IMR-90 (cell line): ENCODE results near the gene SLC16A9. TPM values are rescaled to one million over a fixed set of nuclear protein-coding genes. Genes with fewer than 3 reads are reported as not detected.

Experiments
- ATAC-seq: fragments of 200-7000 bp; cut with Tn5 transposase; 2 replicates; pipeline ENCODE4 v1.9.1; 2020; ENCODE audit warnings: low read depth, mild to moderate bottlenecking, moderate library complexity
- BruUV-seq: library from RNA; stranded (reverse); fragments of 400-500 nt; replicated peaks from 2 replicates; lab custom pipeline; 2021; lab: Mats Ljungman, UMichigan
- CTCF ChIA-PET: fragments of 300-600 bp; formaldehyde crosslinking; extraction: SDS; loops from one replicate; lab custom pipeline; 2021; ENCODE audit warnings: antibody characterized with exemption; lab: Yijun Ruan, JAX
- POLR2A ChIA-PET: fragments of 300-600 bp; sonication (Branson Sonifier 250); formaldehyde crosslinking; loops from one replicate; lab custom pipeline; 2022; ENCODE audit warnings: antibody characterized with exemption; ENCODE audit not compliant: unreplicated experiment; lab: Charles Lee
- DNase-seq: peaks from one replicate; pipeline ENCODE4 v3.0.0; 2013
- H2AFZ ChIP-seq: replicated peaks from 2 replicates; pipeline ENCODE3; 2013; ENCODE audit warnings: low read length, mild to moderate bottlenecking; ENCODE audit not compliant: poor library complexity
- H2AK5ac ChIP-seq: 2 replicates; pipeline ENCODE4 v1.6.1; 2013; ENCODE audit warnings: low read depth, low read length, inconsistent platforms
- H2AK9ac ChIP-seq: replicated peaks from 2 replicates; pipeline ENCODE3; 2013; ENCODE audit warnings: mild to moderate bottlenecking, low read depth, low read length, moderate library complexity; ENCODE audit not compliant: poor library complexity
- H2BK120ac ChIP-seq: 2 replicates; pipeline ENCODE4 v1.6.1; 2013; ENCODE audit warnings: low read depth, low read length, inconsistent platforms
- H2BK15ac ChIP-seq: 3 replicates; pipeline ENCODE4 v1.6.1; 2013; ENCODE audit warnings: low read depth, low read length, inconsistent platforms
- H2BK20ac ChIP-seq: 2 replicates; pipeline ENCODE4 v1.6.1; 2013; ENCODE audit warnings: low read depth, mild to moderate bottlenecking, inconsistent platforms, low read length, moderate library complexity
- H2BK5ac ChIP-seq: 2 replicates; pipeline ENCODE4 v1.6.1; 2013; ENCODE audit warnings: mild to moderate bottlenecking, low read depth, low read length, inconsistent platforms; ENCODE audit not compliant: poor library complexity, severe bottlenecking
- H3K14ac ChIP-seq: replicated peaks from 2 replicates; pipeline ENCODE4 v1.6.1; 2013; ENCODE audit warnings: low read depth, low read length, inconsistent platforms
- H3K18ac ChIP-seq: 2 replicates; pipeline ENCODE4 v1.6.1; 2013; ENCODE audit warnings: low read depth, low read length, control low read depth
- H3K23ac ChIP-seq: 2 replicates; pipeline ENCODE4 v1.6.1; 2013; ENCODE audit warnings: low read depth, low read length, inconsistent platforms
- H3K27ac ChIP-seq: 2 replicates; pipeline ENCODE4 v1.5.1; 2013; ENCODE audit warnings: mild to moderate bottlenecking, control low read depth, low read length; ENCODE audit not compliant: insufficient read depth
- H3K27me3 ChIP-seq: 2 replicates; pipeline ENCODE4 v1.6.1; 2013; ENCODE audit warnings: low read length; ENCODE audit not compliant: control insufficient read depth, insufficient read depth
- H3K36me3 ChIP-seq: 2 replicates; pipeline ENCODE4 v1.6.1; 2013; ENCODE audit warnings: low read length, mixed read lengths; ENCODE audit not compliant: control insufficient read depth, insufficient read depth
- H3K4ac ChIP-seq: 2 replicates; pipeline ENCODE4 v1.6.1; 2013; ENCODE audit warnings: low read depth, low read length, inconsistent platforms
- H3K4me1 ChIP-seq: 2 replicates; pipeline ENCODE4 v1.6.1; 2013; ENCODE audit warnings: low read length, mixed read lengths; ENCODE audit not compliant: control insufficient read depth, insufficient read depth
- H3K4me2 ChIP-seq: 2 replicates; pipeline ENCODE4 v1.6.1; 2013; ENCODE audit warnings: low read depth, mild to moderate bottlenecking, control low read depth, low read length, moderate library complexity
- H3K4me3 ChIP-seq: 2 replicates; pipeline ENCODE4 v1.5.1; 2013; ENCODE audit warnings: low read depth, mild to moderate bottlenecking, control low read depth, low read length, moderate library complexity; ENCODE audit not compliant: insufficient read depth
- H3K56ac ChIP-seq: 2 replicates; pipeline ENCODE4 v1.6.1; 2013; ENCODE audit warnings: low read length, inconsistent platforms; ENCODE audit not compliant: insufficient read depth; ENCODE audit errors: extremely low read depth
- H3K79me1 ChIP-seq, 2 experiments: 2 replicates each; pipeline ENCODE4 v1.6.1; 2013; ENCODE audit warnings: low read length in 2 of 2, inconsistent platforms in 1 of 2, low read depth in 1 of 2
- H3K9ac ChIP-seq: 2 replicates; pipeline ENCODE4 v1.6.1; 2013; ENCODE audit warnings: low read depth, low read length, control low read depth
- H3K9me1 ChIP-seq: 2 replicates; pipeline ENCODE4 v1.6.1; 2013; ENCODE audit warnings: low read length, inconsistent platforms; ENCODE audit not compliant: insufficient read depth
- H3K9me3 ChIP-seq: 2 replicates; pipeline ENCODE4 v1.6.1; 2013; ENCODE audit warnings: low read length; ENCODE audit not compliant: control insufficient read depth, insufficient read depth
- H4K20me1 ChIP-seq: 2 replicates; pipeline ENCODE4 v1.6.1; 2013; ENCODE audit warnings: low read length, inconsistent platforms; ENCODE audit not compliant: insufficient read depth
- H4K5ac ChIP-seq: 2 replicates; pipeline ENCODE4 v1.6.1; 2013; ENCODE audit warnings: mild to moderate bottlenecking, low read depth, low read length, control low read depth
- H4K8ac ChIP-seq, 2 experiments: 2 replicates each; pipeline ENCODE4 v1.6.1; 2013; ENCODE audit warnings: low read depth in 2 of 2, low read length in 2 of 2, control low read depth in 1 of 2, inconsistent platforms in 1 of 2
- H4K91ac ChIP-seq: 2 replicates; pipeline ENCODE4 v1.6.1; 2013; ENCODE audit warnings: low read depth, low read length, inconsistent platforms; ENCODE audit not compliant: insufficient read depth
- MAZ ChIP-seq: IDR thresholded peaks from 2 replicates; pipeline ENCODE4 v1.6.1; 2012; ENCODE audit warnings: low read depth, mild to moderate bottlenecking, low read length, improper control_type of control experiment, moderate library complexity, borderline replicate concordance
- POLR2A ChIP-seq: IDR thresholded peaks from 2 replicates; pipeline ENCODE4 v1.6.1; 2012; ENCODE audit warnings: mild to moderate bottlenecking, low read depth, low read length
- RCOR1 ChIP-seq: IDR thresholded peaks from 2 replicates; pipeline ENCODE4 v1.6.1; 2012; ENCODE audit warnings: mild to moderate bottlenecking, low read length, improper control_type of control experiment; ENCODE audit not compliant: insufficient replicate concordance
- WGBS, 2 experiments: methylation state at CpG; one replicate each; pipeline versions ENCODE4 v1.1.5 to v1.1.7; 2013; ENCODE audit warnings: missing lambda C conversion rate in 2 of 2; ENCODE audit not compliant: insufficient read length in 1 of 2; ENCODE audit errors: extremely low coverage in 2 of 2; 5-methylcytosine and 5-hydroxymethylcytosine counted together
- dilution Hi-C: fragments of 300-500 bp; cut with HindIII; formaldehyde crosslinking; loops from one replicate; pipeline ENCODE4 v1.14.3; 2018; ENCODE audit warnings: low sequenced_read_pairs; ENCODE audit not compliant: unreplicated experiment
- in situ Hi-C: fragments of 300-500 bp; cut with MboI; formaldehyde crosslinking; loops from 3 replicates; pipeline ENCODE4 v1.14.3; 2019; ENCODE audit warnings: low sequenced_read_pairs, inconsistent platforms, mixed read lengths
- intact Hi-C: fragments of 100-400 bp; cut with micrococcal nuclease; formaldehyde crosslinking; loops from 2 replicates; pipeline ENCODE4 v1.10.0; 2022
- polyA plus RNA-seq, 3 experiments: library from polyadenylated mRNA; depleted of rRNA; stranded (reverse); fragments of >200 nt; gene quantifications; 2 replicates each; pipeline ENCODE4 v1.2.3, GENCODE V29; 2012; ENCODE audit warnings: low replicate concordance in 1 of 3
- total RNA-seq: library from RNA; depleted of rRNA; stranded (reverse); fragments of >200 nt; gene quantifications from 2 replicates; pipeline ENCODE4 v1.2.3, GENCODE V29; 2012
- TF ChIP-seq, protein P1 (sequence below): fragments of 150-350 bp; IDR thresholded peaks from 2 replicates; pipeline ENCODE4 v1.6.1; 2016; ENCODE audit warnings: low read depth, mild to moderate bottlenecking, low read length, moderate library complexity, borderline replicate concordance

The SLC16A9 gene
- total and polyA plus RNA-seq, 2 of the 4 experiments (the other 2 are of a cell fraction), result 0.18 to 0.26 TPM

DNA sequence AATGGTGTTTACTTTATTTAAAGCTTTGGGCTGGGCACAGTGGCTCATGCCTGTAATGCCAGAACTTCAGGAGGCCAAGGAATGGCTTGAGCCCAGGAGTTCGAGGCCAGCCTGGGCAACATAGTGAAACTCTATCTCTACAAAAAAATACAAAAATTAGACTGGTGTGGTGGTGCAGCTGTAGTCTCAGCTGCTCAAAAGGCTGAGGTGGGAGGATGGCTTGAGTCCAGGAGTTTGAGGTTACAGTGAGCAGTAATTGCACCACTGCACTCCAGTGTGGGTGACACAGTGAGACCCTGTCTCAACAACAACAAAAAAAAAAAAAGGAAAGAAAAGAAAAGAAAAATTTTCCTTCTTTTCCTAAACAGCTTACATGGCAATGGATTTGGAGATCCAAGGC is 22.0 kb downstream of the SLC16A9 start:
- Histone ChIP-seq H3K4me3 (no peak overlapping the region), H3K4me2 (no peak overlapping the region), H3K79me1 (no peaks in the 10 kb centered on the region), H3K23ac (no peak overlapping the region), H2BK20ac (no peak overlapping the region), H4K20me1 (no peaks in the 10 kb centered on the region), H3K27me3 (no peaks in the 10 kb centered on the region; the same call in 1 of the 2 replicates), H2AK9ac (no peak overlapping the region), H3K9me3 (no peaks in the 10 kb centered on the region), H3K9me1 (no peaks in the 10 kb centered on the region), H4K5ac (no peak overlapping the region), H3K14ac (no peak overlapping the region), H3K9ac (no peak overlapping the region), H2AFZ (no peak overlapping the region), H2AK5ac (no peak overlapping the region), H3K18ac (no peak overlapping the region), H3K56ac (no peak overlapping the region), H2BK15ac (no peak overlapping the region), H3K36me3 (no peaks in the 10 kb centered on the region), H2BK5ac (no peak overlapping the region), H3K27ac (no peak overlapping the region), H3K4me1 (no peaks in the 10 kb centered on the region), H4K91ac (no peak overlapping the region), H4K8ac (no peak overlapping the region), H3K4ac (no peak overlapping the region), H2BK120ac (no peak overlapping the region)
- dilution Hi-C loops, result no loop called here
- POLR2A ChIA-PET, result no interaction called here
- in situ Hi-C loops, result no loop called here
- TF ChIP-seq, protein P1, sequence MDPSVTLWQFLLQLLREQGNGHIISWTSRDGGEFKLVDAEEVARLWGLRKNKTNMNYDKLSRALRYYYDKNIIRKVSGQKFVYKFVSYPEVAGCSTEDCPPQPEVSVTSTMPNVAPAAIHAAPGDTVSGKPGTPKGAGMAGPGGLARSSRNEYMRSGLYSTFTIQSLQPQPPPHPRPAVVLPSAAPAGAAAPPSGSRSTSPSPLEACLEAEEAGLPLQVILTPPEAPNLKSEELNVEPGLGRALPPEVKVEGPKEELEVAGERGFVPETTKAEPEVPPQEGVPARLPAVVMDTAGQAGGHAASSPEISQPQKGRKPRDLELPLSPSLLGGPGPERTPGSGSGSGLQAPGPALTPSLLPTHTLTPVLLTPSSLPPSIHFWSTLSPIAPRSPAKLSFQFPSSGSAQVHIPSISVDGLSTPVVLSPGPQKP, result no peak
- TF ChIP-seq RCOR1 (no peak), MAZ (no peak), POLR2A (no peak)
- DNase-seq (no peak), ATAC-seq (no peak)
- BruUV-seq, result no TSS peak
- no CpG with 5 or more reads among the region's 1 CpG for WGBS, 2 experiments
- CTCF ChIA-PET, result no interaction called here
- intact Hi-C loops, result no loop called here
